Measurements from ENCODE around the gene ABCA7.

DNA sequence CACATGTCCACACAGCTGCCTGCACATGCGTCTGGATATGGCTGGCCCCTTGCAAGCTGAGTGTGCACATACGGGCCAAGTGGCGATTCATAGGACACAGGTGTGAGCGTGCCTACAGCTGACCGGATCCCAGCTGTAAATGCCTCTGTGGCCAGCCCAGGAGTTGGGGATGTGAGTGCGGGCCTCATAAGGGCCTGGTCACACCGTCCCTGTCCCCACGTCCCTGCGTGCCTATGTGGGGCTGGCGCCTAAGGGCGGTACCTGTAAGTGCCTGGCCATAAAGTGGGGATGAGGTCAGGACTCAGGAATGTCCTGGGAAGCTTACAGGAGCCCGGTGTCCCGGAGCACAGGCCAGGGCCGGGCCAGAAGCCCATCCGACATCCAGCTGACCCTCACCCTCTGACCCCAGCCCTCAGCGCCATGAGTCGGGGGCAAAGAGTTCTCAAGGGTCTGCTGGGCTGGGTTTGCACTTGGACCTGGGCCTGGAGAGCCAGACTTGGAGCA is 25.8 kb downstream of the ABCA7 start:
- TF ChIP-seq, protein P1, sequence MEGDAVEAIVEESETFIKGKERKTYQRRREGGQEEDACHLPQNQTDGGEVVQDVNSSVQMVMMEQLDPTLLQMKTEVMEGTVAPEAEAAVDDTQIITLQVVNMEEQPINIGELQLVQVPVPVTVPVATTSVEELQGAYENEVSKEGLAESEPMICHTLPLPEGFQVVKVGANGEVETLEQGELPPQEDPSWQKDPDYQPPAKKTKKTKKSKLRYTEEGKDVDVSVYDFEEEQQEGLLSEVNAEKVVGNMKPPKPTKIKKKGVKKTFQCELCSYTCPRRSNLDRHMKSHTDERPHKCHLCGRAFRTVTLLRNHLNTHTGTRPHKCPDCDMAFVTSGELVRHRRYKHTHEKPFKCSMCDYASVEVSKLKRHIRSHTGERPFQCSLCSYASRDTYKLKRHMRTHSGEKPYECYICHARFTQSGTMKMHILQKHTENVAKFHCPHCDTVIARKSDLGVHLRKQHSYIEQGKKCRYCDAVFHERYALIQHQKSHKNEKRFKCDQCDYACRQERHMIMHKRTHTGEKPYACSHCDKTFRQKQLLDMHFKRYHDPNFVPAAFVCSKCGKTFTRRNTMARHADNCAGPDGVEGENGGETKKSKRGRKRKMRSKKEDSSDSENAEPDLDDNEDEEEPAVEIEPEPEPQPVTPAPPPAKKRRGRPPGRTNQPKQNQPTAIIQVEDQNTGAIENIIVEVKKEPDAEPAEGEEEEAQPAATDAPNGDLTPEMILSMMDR (IDR thresholded peaks at IDR 0.05; ENCODE audit: poor library complexity): no peak
- TF ChIP-seq EZH2 (IDR thresholded peaks at IDR 0.05; ENCODE audit: borderline replicate concordance): no peak

Data from hepatocyte (in vitro differentiated cells).